ENCODE results near the gene YOD1.

YOD1 gene

GRCh38 chr1:207071426-207071825 is 20.4 kb upstream of the YOD1 start:
- no peak for DNase-seq

GRCh38 chr1:207070811-207071210 is 19.8 kb upstream of the YOD1 start:
- no peak for DNase-seq

- no peak for DNase-seq
Measured at GRCh38 chr1:207069858-207070506, 19.0 kb upstream of the YOD1 start.

- no peak for DNase-seq
Measured at GRCh38 chr1:207069061-207069460, 18.1 kb upstream of the YOD1 start.

- no peak for DNase-seq
Measured at GRCh38 chr1:207067665-207068064, 16.7 kb upstream of the YOD1 start.

- no peak for DNase-seq
Measured at GRCh38 chr1:207067185-207067584, 16.2 kb upstream of the YOD1 start.

DNA sequence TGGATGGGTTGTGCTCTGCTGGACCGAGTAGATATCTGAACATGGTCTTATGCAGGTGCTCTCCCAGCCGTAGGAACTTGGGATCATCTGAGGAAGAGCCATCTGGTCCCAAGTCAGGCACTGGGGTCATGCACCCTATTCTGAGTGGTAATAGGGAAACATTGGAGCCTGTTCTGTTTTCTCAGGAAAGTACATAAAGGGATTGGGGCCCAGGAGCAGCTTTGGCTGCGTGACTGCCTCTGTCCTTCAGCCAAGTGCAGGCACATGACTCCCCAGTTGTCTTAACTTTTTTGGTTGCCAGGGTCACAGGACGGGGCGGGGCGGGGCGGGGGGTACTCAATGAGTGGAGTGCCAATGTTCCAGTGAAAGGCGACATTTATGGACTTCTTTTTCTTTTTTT is 13.6 kb upstream of the YOD1 start:
- no peak for DNase-seq

GRCh38 chr1:207063014-207063413 is 12.0 kb upstream of the YOD1 start:
- no peak for DNase-seq

DNA sequence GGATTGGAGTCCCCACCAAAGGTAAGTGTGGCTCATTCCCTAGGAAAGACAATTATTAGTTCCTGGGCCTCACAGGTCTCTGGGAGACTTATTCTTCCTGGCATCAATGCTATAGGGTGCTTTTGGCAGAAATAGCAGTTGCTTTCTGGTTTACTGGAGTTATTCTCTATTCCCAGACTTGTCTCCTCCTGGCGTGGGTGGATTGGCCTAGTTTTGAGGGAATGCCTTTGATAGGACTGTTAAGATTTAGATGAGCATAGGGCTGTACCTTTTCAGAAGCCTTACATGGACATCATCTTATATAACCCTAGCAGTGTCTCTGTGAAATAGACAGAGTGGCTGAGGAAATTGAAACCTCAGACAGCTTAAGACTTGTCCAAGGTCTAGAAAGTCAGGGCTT is 11.1 kb upstream of the YOD1 start:
- no peak for DNase-seq

DNA sequence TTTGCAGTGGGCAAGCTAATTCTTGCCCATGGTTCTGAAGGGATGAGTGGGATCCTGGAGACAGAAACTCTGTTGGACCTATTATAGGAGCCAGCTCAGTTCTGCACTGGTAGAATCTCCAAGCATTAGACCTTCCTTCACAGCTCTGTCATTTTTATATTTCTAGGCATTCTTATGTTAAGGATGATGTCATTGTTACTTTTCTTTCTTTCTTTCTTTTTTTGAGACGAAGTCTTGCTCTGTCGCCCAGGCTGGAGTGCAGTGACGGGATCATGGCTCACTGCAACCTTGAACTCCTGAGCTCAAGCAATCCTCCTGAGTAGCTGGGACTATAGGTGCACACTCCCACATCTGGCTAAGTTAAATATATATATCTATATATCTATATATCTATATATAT is 9.6 kb upstream of the YOD1 start:
- no peak for DNase-seq

- DNase-seq = no peak
Measured at GRCh38 chr1:207059881-207060280, 8.9 kb upstream of the YOD1 start.

DNA sequence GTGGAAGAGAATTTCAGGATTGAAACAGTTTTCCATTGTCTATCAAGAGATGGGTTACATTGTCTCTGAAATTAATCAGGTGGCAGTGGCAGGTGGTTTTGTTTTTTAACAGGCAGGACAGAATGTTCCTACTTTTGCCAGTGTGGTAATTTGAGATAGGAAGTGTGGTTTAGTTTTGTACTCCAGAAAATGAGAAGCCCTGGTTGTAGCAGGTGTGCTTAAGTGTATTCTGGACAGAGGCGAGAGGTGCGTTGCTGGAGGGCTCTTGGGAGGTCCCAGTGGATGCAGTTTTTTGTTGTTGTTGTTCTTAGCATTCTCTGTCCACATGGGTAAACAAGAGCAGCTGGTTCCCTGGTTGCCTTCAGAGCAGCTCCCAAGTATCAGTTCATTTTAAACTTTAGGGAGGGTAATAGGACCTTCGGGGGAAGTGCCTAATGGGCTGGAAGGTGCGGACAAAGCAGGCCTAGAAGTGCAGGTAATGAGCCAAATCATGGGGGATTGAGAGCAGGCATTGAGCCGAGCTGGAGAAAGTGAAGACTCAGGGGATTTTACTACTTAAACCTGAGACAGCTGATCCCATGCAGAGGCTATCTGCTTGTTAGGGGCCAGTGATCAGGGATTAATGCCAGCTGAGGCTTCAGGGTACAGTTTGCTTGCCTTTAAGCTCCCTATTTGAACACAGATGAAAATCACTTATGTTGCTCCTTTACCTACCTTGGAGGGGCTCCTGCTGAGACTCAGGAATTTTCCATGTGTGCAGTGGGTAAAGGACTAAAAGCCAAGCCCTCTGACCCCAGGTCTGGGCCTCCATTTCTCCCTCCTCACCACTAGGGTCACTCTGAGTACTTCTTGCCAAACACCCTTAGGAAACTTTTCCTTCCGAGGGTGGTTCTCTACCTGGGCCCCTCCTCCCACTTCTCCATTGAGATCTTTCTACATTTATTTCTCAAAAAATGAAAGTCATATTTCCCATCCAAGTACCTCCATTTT is 8.2 kb upstream of the YOD1 start:
- DNase-seq = no peak

GRCh38 chr1:207058252-207058651 is 7.2 kb upstream of the YOD1 start:
- no peak for DNase-seq

- DNase-seq = no peak
Measured at GRCh38 chr1:207056673-207057072, 5.7 kb upstream of the YOD1 start.

DNA sequence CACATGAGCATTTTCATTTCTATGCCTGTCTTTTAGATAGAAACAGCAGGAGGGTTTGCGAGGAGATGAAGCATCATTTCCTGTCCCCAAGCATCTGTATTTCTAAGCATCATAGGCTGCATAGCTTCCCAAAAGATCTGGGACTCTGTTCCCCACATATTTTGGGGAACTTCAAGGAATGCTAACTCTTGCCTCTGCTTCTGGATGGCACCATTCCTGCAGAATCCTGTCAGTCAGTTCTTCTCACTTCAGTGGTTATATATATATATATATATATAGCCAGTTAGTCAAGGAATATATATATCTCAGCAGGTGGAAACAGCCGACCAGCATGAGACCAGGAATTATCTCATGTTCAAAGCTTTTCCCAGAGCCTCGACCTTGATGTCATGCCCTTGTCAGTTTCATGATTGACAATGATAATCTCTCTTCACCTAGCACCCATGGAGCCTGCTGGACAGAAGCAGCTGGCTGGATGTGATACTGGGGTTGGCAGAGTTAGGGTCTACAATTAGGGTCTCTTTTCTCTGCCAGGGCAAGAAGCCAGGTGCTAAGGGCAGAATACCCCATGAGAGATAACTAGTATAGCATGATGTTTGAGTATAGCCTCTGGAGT is 4.5 kb upstream of the YOD1 start:
- no peak for DNase-seq

DNA sequence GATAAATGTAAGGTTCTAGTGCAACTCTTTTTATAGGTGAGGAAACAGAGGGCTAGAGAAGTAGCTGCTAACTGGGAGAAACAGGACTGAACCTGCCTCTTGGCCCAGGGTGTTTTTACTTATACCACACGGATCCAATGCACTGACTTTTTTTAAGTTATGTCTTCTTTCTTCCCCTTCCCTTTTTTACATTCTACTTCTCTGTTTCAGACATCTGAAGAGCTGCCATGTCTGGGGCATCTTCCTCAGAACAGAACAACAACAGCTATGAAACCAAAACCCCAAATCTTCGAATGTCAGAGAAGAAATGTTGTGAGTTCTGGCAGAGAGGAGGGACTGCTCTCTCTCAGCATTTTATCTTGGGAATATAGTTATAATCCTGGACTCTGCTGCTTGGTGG is 3.5 kb upstream of the YOD1 start:
- DNase-seq = no peak

GRCh38 chr1:207052911-207053769 is 2.1 kb upstream of the YOD1 start, which contains the start of gene PFKFB2:
Gene PFKFB2, plus strand, starts transcription at chr1:207053275. Its CDS starts 1,443 bp downstream, at chr1:207054718.
- peak; percentile 96 for DNase-seq

DNA sequence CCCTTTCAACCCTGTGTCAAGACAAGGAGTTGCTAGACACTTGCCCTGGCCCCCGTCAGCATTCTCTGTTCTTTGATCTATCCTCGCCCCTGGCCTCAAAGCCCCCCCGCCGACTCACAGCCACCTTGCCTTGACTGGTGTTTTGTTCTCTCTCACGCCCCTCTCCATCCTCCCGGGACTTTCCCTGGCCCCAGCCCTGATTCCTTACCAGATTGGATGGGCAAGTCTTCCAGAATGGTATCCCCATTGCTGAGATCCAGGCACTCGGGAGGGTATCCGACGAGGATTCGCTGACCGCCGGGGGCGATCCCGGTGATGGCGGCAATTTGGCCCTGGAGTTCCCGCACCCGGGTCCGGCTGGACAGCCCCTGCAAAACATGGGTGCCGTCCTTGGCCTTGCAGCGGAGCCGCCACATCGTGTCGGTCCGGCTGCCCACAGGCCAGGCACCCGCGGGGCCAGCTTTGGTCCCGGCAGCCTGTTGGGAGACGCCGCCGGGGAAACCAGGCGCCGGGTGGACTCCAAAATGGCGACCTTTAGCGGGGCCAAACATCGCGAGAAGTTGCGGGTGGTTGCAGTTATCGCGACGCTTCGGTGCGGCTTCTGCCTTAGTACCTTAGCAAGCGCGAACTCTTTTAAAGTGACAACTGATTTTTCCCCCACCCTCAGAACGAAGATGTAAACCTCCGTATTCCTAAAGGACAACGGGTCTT is 373 bp downstream of the YOD1 start:
- peak; percentile 92 to 94 for DNase-seq

DNA sequence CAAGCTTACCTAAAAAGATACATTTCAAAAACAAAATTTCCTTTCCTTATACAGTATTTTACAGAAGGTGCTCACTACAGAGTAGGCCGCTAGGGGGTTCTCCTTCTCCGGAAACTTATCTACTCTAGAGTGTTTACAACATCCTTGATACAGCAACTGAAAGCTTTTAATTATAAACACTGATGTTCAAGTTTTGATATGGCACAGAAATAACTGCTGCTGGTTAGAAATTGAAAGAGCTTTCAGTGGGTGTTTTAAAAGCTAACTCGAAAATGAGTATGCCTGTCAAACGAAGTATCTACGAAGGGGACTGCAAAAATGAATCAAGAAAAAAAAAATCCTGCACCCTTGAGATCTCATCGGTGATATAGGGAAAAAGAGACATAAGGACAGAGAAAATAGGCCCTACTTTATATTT is 1.0 kb downstream of the YOD1 start:
- peak; percentile 36 to 47 for DNase-seq

- no peak for DNase-seq
Measured at GRCh38 chr1:207049514-207049913, 1.5 kb downstream of the YOD1 start.

DNA sequence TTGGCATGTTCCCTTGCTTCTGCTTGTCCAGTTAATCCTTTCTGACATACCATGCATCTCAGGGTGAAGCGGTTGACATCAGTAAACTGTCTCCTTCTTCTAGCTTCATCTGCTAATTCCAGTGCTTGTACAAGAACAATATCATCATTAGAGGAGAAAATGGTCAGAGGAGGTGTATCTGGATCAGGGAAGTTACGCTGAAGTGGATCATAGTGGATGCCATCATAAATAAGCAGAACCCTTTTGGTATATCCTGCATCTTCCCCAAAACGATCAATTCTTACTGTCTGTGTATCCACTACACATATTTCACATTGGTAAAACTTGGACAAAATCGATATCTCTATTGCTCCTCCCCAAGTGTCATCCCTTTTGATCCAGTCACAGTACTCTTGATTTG is 2.0 kb downstream of the YOD1 start:
- DNase-seq = no peak

GRCh38 chr1:207048041-207048440 is 3.0 kb downstream of the YOD1 start:
- DNase-seq = no peak
